HG03432 (cell line): Measurements from ENCODE around the gene CTNNA1.

Source experiments
- ATAC-seq: cut with Tn5 transposase; IDR thresholded peaks from one replicate; pipeline ENCODE4 v1.9.1; 2021; ENCODE audit warnings: mild to moderate bottlenecking, moderate library complexity; ENCODE audit not compliant: unreplicated experiment

The CTNNA1 gene

DNA sequence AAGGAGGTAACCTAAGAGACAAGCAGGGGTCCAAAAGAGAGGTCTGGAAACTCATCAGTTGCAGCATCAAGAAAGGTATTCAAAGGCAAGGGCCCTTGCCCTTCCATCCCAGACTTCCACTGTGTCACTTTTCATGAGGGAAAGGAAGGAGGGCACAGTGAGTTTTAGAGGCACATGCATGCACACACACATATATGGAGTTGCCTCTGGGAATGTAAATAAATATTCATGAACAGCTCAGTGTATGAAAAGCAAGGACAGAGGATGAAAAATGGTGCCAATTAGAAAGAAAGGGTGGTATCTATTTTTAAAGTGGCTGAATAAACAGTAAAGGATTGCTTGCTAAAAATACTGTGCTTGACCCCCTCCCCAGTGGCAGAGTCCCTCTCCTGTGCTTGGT, 227.2 kb downstream of the CTNNA1 start:
- ATAC-seq, result no peak

DNA sequence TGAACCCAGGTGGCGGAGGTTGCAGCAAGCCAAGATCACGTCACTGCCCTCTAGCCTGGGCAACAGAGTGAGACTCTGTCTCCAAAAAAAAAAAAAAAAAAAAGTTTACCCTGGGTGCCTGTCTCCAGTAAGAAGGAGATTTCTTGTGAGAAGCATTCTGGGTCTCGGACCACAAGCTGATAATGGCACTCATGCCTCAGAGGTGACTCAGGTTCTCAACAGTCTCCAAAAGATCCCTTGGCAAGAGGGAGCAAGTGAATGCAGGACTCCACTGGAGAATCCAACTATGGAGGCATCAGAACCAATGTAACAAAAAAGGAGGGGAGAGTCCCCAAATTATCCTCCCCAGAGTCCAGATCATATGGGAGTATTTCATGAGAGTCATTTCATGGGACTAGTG, 227.9 kb downstream of the CTNNA1 start:
- ATAC-seq, result no peak

DNA sequence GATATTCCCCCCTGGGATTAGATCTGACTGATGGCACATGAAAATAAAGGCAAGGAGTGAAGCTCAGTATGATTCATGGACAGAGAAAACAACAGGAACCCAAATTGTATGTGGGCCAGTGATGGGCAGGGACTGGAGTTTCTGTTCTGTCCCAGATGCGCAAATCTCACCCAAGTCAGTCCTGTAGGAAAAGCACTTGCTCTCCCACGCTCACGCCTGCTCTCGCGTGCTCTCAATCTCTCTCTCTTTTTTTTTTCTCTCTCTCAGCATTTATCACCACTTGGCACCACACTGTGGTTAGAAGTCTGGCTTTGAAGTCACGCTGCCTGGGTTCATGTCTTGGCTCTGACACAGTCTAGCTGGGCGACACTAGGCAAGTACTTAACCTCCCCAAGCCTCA, 228.4 kb downstream of the CTNNA1 start:
- ATAC-seq, result no peak

DNA sequence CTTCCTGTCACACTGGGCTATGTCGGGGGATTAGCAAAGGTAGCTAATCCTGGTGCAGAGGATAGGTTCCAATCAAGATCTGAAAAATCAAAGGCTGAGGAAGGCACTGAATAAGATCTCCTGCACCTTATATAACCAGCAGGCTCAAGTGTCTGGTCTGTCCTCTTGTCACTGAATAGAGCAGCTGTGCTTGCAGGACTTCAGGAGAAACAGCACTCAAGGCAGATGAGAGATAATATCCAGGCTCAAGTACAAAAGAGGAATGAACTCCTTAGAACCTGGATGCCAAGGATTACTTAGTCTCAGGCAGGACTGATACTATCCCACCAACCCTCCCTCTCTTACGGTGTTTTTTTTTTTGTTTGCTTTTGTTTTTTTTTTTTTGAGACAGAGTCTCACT, 230.8 kb downstream of the CTNNA1 start:
- ATAC-seq, result no peak
